ENCODE results near the gene SNTB2.

GRCh38 chr16:69285240-69285639 lies 98.3 kb downstream of the SNTB2 start:
- TF ChIP-seq TAF1 (IDR thresholded peaks at IDR 0.05; ENCODE audit: borderline replicate concordance, low read depth, low read length) (no peak), SMAD1 (IDR thresholded peaks at IDR 0.05; ENCODE audit: low read depth, partially characterized antibody) (no peak)
